ENCODE data around the gene RNF186.

Gene RNF186

DNA sequence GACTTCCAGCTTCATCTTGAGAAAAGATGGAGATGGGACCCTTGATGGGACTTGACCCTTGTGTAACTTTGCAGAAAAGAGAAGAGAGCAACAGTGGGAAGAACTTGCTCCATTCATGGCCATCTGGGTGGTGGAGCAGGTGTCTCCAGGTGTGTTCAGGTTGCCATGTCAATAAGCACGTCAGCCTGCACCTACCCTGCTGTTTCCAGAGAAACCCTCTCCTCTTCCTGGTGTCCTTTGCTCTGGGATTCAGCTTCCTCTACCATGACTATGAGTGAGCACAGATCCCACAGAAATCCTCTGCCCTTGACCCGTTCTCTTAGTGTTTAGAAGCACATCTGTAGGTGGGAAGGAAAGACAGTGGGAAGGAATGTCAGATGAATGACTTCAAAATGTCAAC, 45.3 kb upstream of the RNF186 start:
- TF ChIP-seq SP1 (IDR thresholded peaks at IDR 0.05) (no peak), LEF1 (IDR thresholded peaks at IDR 0.05; ENCODE audit: borderline replicate concordance) (no peak), NFRKB (IDR thresholded peaks at IDR 0.05) (no peak), FOXA1 (IDR thresholded peaks at IDR 0.05) (no peak), FOXM1 (IDR thresholded peaks at IDR 0.05; ENCODE audit: borderline replicate concordance) (no peak), FOXK2 (IDR thresholded peaks at IDR 0.05) (no peak), ZNF384 (IDR thresholded peaks at IDR 0.05) (no peak), BHLHE40 (IDR thresholded peaks at IDR 0.05; ENCODE audit: borderline replicate concordance) (no peak), L3MBTL2 (conservative IDR thresholded peaks at IDR 0.05) (no peak), ARNT (IDR thresholded peaks at IDR 0.05) (no peak), SUZ12 (IDR thresholded peaks at IDR 0.05) (no peak), TARDBP (IDR thresholded peaks at IDR 0.05) (no peak), ELF4 (IDR thresholded peaks at IDR 0.05) (no peak), CTBP1 (IDR thresholded peaks at IDR 0.05; ENCODE audit: borderline replicate concordance) (no peak), HDGF (IDR thresholded peaks at IDR 0.05; ENCODE audit: borderline replicate concordance) (no peak)
- TF ChIP-seq, protein P1, sequence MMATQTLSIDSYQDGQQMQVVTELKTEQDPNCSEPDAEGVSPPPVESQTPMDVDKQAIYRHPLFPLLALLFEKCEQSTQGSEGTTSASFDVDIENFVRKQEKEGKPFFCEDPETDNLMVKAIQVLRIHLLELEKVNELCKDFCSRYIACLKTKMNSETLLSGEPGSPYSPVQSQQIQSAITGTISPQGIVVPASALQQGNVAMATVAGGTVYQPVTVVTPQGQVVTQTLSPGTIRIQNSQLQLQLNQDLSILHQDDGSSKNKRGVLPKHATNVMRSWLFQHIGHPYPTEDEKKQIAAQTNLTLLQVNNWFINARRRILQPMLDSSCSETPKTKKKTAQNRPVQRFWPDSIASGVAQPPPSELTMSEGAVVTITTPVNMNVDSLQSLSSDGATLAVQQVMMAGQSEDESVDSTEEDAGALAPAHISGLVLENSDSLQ (IDR thresholded peaks at IDR 0.05), result no peak
- ChIA-PET POLR2A (no interaction called here), CTCF (interaction anchor here (0.6 kb wide), 1 partner anchor 211 kb away, joined by 3 read pairs; no protein-coding TSS in a partner anchor)
- no peak for DNase-seq (ENCODE audit: extremely low spot score)

DNA sequence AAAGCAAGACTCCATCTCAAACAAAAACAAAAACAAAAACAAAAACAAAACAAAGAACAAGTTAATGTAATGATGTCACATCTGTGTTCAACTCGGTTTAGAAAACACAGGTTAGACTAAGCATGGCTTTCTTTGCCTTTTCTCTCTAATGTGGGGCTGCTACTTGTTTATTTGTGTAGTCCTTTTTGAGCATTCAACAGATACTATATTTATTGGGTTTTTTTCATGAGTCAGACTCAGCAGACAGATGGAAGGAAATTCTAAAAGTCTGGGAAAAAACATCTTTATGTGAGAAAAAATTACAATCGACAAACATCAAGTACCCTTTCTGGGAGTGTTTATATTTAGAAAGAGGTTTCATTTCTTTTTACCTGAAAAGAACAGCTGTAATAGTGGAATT, 44.8 kb upstream of the RNF186 start:
- ChIA-PET POLR2A (no interaction called here), CTCF (interaction anchor here (0.6 kb wide), 1 partner anchor 211 kb away, joined by 3 read pairs; no protein-coding TSS in a partner anchor)
- DNase-seq (ENCODE audit: extremely low spot score), result no peak
- TF ChIP-seq ZNF384 (IDR thresholded peaks at IDR 0.05) (no peak), HDGF (IDR thresholded peaks at IDR 0.05; ENCODE audit: borderline replicate concordance) (no peak), LEF1 (IDR thresholded peaks at IDR 0.05; ENCODE audit: borderline replicate concordance) (no peak), ELF4 (IDR thresholded peaks at IDR 0.05) (no peak), FOXM1 (IDR thresholded peaks at IDR 0.05; ENCODE audit: borderline replicate concordance) (no peak), SUZ12 (IDR thresholded peaks at IDR 0.05) (no peak), SP1 (IDR thresholded peaks at IDR 0.05) (no peak), L3MBTL2 (conservative IDR thresholded peaks at IDR 0.05) (no peak), CTBP1 (IDR thresholded peaks at IDR 0.05; ENCODE audit: borderline replicate concordance) (no peak), FOXK2 (IDR thresholded peaks at IDR 0.05) (no peak), BHLHE40 (IDR thresholded peaks at IDR 0.05; ENCODE audit: borderline replicate concordance) (no peak), ARNT (IDR thresholded peaks at IDR 0.05) (no peak), TARDBP (IDR thresholded peaks at IDR 0.05) (no peak), FOXA1 (IDR thresholded peaks at IDR 0.05) (no peak), NFRKB (IDR thresholded peaks at IDR 0.05) (no peak)
- TF ChIP-seq, protein P1 (IDR thresholded peaks at IDR 0.05), result no peak

DNA sequence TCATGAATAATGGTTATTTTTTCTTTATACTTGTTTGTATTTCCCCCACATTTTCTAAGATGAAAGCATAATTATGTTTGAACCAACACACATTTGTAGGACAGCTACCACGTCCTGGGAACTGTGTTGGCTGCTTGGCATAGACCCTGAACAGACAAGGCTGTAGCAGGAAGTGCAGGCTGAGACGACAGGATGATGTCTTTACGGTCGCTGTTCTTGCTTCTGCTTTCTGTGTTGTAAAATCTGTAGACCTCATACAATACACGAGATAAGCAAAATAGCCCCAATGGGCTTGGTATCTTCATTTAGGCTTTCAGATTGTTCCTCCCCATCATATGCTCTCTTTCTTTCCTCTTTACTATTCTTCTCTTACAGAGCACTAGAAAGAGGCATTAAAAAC, 43.8 kb upstream of the RNF186 start:
- POLR2A ChIA-PET, result no interaction called here
- CTCF ChIA-PET, result no interaction called here

DNA sequence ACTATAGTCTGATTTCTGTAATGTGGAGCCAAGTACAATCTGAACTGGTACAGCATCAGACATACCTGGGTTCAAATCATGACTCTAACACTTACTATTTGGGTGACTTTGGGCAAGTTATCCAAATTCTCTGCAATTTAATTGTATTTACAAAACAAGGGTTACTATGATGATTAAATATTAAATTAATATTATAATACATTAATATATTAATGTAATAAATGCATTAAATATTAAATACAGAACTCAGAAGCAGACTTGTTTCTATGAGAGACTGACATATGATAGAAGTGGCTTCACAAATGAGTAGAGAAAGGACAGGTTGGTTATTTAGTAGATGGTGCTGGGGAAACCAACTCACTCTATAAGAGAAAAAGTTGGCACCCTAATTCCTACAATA, 39.8 kb upstream of the RNF186 start:
- CTCF ChIA-PET, result interaction anchor here (0.7 kb wide), 2 partner anchors 51 to 228 kb away, joined by 3 to 5 read pairs; no protein-coding TSS in a partner anchor
- TF ChIP-seq LEF1 (IDR thresholded peaks at IDR 0.05; ENCODE audit: borderline replicate concordance) (no peak), ARNT (IDR thresholded peaks at IDR 0.05) (no peak), SP1 (IDR thresholded peaks at IDR 0.05) (no peak), L3MBTL2 (conservative IDR thresholded peaks at IDR 0.05) (no peak), ELF4 (IDR thresholded peaks at IDR 0.05) (no peak), FOXM1 (IDR thresholded peaks at IDR 0.05; ENCODE audit: borderline replicate concordance) (no peak), NFRKB (IDR thresholded peaks at IDR 0.05) (no peak), SUZ12 (IDR thresholded peaks at IDR 0.05) (no peak), HDGF (IDR thresholded peaks at IDR 0.05; ENCODE audit: borderline replicate concordance) (no peak), TARDBP (IDR thresholded peaks at IDR 0.05) (no peak), FOXA1 (IDR thresholded peaks at IDR 0.05) (no peak), CTBP1 (IDR thresholded peaks at IDR 0.05; ENCODE audit: borderline replicate concordance) (no peak), FOXK2 (IDR thresholded peaks at IDR 0.05) (no peak), ZNF384 (IDR thresholded peaks at IDR 0.05) (no peak), BHLHE40 (IDR thresholded peaks at IDR 0.05; ENCODE audit: borderline replicate concordance) (no peak)
- TF ChIP-seq, protein P1 (IDR thresholded peaks at IDR 0.05), result no peak
- POLR2A ChIA-PET, result no interaction called here
- DNase-seq (ENCODE audit: extremely low spot score), result no peak

More for the DNA sequence above, 43.8 kb upstream of the RNF186 start:
- TF ChIP-seq ARNT (IDR thresholded peaks at IDR 0.05) (no peak), ZNF384 (IDR thresholded peaks at IDR 0.05) (no peak), CTBP1 (IDR thresholded peaks at IDR 0.05; ENCODE audit: borderline replicate concordance) (no peak), LEF1 (IDR thresholded peaks at IDR 0.05; ENCODE audit: borderline replicate concordance) (no peak), TARDBP (IDR thresholded peaks at IDR 0.05) (no peak), FOXK2 (IDR thresholded peaks at IDR 0.05) (no peak), SUZ12 (IDR thresholded peaks at IDR 0.05) (no peak)
- DNase-seq (ENCODE audit: extremely low spot score), result no peak

DNA sequence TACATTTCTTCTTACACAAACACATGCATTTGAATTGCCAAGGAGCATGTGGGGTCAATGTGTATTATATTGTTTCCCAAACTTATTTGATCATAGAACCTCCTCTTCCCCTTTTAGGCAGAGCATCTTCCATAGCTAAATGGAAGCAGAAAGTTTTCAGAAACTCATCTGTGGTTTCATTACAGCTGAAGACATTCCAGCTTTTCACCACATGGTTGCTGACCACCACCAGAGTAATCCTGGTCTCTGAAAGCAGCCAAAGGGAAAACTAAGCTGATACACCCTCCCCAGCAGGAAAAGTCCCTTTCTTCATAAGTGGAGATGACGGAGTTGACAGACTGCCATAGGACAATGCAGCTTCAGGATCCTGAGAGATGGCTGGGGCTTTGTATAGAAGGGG, 37.0 kb upstream of the RNF186 start:
- ChIA-PET CTCF (no interaction called here), POLR2A (interaction anchor here (0.8 kb wide), 1 partner anchor 30 kb away, joined by 3 read pairs; the partner anchor contains the start of gene OTUD3)
- no peak for DNase-seq (ENCODE audit: extremely low spot score)
- no peak for TF ChIP-seq ZNF384 (IDR thresholded peaks at IDR 0.05)
- no peak for TF ChIP-seq FOXA1 (IDR thresholded peaks at IDR 0.05)
- TF ChIP-seq, protein P1 (IDR thresholded peaks at IDR 0.05), result no peak
- TF ChIP-seq HDGF (IDR thresholded peaks at IDR 0.05; ENCODE audit: borderline replicate concordance), result no peak
- TF ChIP-seq SP1 (IDR thresholded peaks at IDR 0.05), result no peak
- TF ChIP-seq ARNT (IDR thresholded peaks at IDR 0.05), result no peak
- no peak for TF ChIP-seq TARDBP (IDR thresholded peaks at IDR 0.05)
- no peak for TF ChIP-seq BHLHE40 (IDR thresholded peaks at IDR 0.05; ENCODE audit: borderline replicate concordance)
- no peak for TF ChIP-seq SUZ12 (IDR thresholded peaks at IDR 0.05)

Data from HEK293T (cell line).